Measurements from ENCODE around the gene LIMA1. TPM values are rescaled to one million over a fixed set of nuclear protein-coding genes. Genes with fewer than 3 reads are reported as not detected.

LIMA1 gene
- total and polyA plus RNA-seq, 9 of the 15 experiments (the other 6 are each of a cell fraction or from before 2014, with no cell fraction given), result 20.2 to 37.8 (median 27.3) TPM

DNA sequence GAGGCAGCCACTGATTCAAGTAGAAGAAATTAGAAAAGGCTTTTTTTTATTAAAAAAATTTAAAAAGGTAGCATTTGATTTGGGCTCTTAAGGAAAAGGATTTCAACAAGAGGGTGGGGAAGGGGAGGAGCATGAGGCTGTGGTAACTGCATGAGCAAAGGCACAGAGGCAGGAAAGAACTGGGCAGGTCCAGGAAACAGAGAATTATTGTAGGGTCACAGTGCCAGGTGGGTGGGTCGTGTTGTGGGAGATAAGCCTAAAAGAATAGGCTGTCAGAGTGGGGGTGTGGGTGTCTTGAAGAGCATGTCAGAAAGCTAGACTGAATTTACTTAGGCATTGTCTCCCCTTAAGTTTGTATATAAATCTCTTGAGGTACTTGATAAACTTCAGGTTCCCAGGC is 7.8 kb downstream of the LIMA1 start (continued):
- TF ChIP-seq ARID1B (IDR thresholded peaks at IDR 0.05) (peak; percentile 43; the same call in 1 of the 2 replicates), HCFC1 (IDR thresholded peaks at IDR 0.05; ENCODE audit: low read depth, low read length) (no peak), MED1 (CRISPR knock-in tag; IDR thresholded peaks at IDR 0.05; ENCODE audit: borderline replicate concordance) (no peak), EGR1 (conservative IDR thresholded peaks at IDR 0.05) (peak; percentile 88), ZNF436 (CRISPR knock-in tag; IDR thresholded peaks at IDR 0.05) (no peak), DPF2 (IDR thresholded peaks at IDR 0.05) (peak; percentile 40; the same call in 1 of the 2 replicates), YBX1 (IDR thresholded peaks at IDR 0.05) (no peak), HNRNPK (IDR thresholded peaks at IDR 0.05; ENCODE audit: low read depth, low read length, poor library complexity, severe bottlenecking) (no peak), CBFA2T3 (IDR thresholded peaks at IDR 0.05) (peak; percentile 77), ZNF239 (CRISPR knock-in tag; IDR thresholded peaks at IDR 0.05) (no peak), TEAD2 (tag; IDR thresholded peaks at IDR 0.05) (no peak), ZNF695 (CRISPR knock-in tag; IDR thresholded peaks at IDR 0.05) (no peak), SMARCA5 (IDR thresholded peaks at IDR 0.05) (peak; percentile 31; the same call in 1 of the 2 replicates), NBN (IDR thresholded peaks at IDR 0.05; ENCODE audit: low read depth) (no peak), TAF9B (IDR thresholded peaks at IDR 0.05; ENCODE audit: partially characterized antibody) (no peak), RFX5 (IDR thresholded peaks at IDR 0.05; ENCODE audit: low read depth, low read length) (no peak), XRCC4 (IDR thresholded peaks at IDR 0.05; ENCODE audit: extremely low read depth, insufficient read depth, insufficient read length) (no peak)
- TF ChIP-seq, protein P1, sequence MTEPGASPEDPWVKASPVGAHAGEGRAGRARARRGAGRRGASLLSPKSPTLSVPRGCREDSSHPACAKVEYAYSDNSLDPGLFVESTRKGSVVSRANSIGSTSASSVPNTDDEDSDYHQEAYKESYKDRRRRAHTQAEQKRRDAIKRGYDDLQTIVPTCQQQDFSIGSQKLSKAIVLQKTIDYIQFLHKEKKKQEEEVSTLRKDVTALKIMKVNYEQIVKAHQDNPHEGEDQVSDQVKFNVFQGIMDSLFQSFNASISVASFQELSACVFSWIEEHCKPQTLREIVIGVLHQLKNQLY (CRISPR knock-in tag; conservative IDR thresholded peaks at IDR 0.05), result no peak
- TF ChIP-seq, protein P2, sequence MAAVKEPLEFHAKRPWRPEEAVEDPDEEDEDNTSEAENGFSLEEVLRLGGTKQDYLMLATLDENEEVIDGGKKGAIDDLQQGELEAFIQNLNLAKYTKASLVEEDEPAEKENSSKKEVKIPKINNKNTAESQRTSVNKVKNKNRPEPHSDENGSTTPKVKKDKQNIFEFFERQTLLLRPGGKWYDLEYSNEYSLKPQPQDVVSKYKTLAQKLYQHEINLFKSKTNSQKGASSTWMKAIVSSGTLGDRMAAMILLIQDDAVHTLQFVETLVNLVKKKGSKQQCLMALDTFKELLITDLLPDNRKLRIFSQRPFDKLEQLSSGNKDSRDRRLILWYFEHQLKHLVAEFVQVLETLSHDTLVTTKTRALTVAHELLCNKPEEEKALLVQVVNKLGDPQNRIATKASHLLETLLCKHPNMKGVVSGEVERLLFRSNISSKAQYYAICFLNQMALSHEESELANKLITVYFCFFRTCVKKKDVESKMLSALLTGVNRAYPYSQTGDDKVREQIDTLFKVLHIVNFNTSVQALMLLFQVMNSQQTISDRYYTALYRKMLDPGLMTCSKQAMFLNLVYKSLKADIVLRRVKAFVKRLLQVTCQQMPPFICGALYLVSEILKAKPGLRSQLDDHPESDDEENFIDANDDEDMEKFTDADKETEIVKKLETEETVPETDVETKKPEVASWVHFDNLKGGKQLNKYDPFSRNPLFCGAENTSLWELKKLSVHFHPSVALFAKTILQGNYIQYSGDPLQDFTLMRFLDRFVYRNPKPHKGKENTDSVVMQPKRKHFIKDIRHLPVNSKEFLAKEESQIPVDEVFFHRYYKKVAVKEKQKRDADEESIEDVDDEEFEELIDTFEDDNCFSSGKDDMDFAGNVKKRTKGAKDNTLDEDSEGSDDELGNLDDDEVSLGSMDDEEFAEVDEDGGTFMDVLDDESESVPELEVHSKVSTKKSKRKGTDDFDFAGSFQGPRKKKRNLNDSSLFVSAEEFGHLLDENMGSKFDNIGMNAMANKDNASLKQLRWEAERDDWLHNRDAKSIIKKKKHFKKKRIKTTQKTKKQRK (IDR thresholded peaks at IDR 0.05; ENCODE audit: borderline replicate concordance, low read depth, low read length), result no peak
- TF ChIP-seq, protein P3, sequence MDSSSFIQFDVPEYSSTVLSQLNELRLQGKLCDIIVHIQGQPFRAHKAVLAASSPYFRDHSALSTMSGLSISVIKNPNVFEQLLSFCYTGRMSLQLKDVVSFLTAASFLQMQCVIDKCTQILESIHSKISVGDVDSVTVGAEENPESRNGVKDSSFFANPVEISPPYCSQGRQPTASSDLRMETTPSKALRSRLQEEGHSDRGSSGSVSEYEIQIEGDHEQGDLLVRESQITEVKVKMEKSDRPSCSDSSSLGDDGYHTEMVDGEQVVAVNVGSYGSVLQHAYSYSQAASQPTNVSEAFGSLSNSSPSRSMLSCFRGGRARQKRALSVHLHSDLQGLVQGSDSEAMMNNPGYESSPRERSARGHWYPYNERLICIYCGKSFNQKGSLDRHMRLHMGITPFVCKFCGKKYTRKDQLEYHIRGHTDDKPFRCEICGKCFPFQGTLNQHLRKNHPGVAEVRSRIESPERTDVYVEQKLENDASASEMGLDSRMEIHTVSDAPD (CRISPR knock-in tag; IDR thresholded peaks at IDR 0.05), result no peak
- TF ChIP-seq, protein P4, sequence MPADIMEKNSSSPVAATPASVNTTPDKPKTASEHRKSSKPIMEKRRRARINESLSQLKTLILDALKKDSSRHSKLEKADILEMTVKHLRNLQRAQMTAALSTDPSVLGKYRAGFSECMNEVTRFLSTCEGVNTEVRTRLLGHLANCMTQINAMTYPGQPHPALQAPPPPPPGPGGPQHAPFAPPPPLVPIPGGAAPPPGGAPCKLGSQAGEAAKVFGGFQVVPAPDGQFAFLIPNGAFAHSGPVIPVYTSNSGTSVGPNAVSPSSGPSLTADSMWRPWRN (IDR thresholded peaks at IDR 0.05; ENCODE audit: low read depth), result no peak
- TF ChIP-seq, protein P5, sequence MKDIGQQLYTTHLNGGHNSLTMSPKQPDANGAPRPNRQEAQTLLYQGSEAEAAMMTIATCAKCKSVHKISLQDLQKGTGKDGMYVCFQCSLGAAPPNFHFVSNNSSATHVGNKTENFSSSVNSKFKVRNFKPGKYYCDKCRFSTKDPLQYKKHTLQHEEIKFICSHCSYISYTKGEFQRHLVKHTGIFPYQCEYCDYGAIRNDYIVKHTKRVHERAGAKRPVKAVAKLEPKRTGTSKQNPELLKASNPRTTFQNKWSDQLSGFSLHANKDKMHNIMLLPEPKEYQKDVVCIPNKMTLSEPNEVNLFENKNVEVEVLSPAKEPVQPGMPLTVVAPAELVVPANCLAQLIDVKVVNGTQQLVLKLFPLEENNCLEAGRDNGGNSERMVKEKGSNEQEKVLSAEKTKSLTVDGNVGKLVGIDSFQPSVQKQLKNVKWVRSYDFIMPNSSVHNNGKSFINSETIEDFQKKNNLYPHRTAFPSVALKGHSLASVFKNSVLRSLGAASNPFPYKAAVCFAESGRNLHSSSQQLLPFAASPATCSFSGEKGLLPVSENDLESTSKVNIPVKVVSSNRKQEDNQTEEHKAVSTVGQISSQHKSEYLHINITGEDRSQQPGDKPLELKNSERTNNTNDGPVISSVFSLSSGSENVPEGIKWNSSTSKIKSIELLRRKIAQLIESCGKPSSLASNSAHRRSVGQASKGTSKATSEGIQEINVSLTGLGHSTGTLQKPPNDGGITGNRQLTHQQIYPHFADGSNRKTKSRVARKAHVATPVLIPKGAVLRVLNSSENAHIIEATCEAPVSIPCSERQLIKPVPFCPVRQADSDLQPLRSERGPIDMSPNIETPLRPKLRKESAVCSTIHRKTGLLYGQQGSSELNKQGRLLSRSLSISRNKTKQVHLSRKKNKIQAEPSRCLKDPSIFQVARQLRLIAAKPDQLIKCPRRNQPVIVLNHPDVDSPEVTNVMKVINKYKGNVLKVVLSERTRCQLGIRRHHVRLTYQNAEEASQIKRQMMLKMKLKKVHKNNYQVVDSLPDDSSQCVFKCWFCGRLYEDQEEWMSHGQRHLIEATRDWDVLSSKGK (CRISPR knock-in tag; IDR thresholded peaks at IDR 0.05), result no peak
